ENCODE measurements around the gene CINP. TPM values are rescaled to one million over a fixed set of nuclear protein-coding genes. Genes with fewer than 3 reads are reported as not detected.
"Not testable (repeated sequence)": the region's sequence is repeated elsewhere in the genome, so short reads cannot be mapped to it uniquely, and the experiment has no call there.

CINP gene
- total RNA-seq, 4 donors from 2014 or later: 19.2 to 25.1 (median 21.5) TPM

GRCh38 chr14:102304611-102305506 lies 57.8 kb downstream of the CINP start, which contains the start of gene MOK:
Gene MOK, minus strand, starts transcription at chr14:102305164. Its CDS starts 196 bp downstream, at chr14:102304968.
- peak within 1 kb of the TSS; percentile 83 to 94 (median 86) for H3K4me3 ChIP-seq
- in situ Hi-C loops (cut with MboI; ENCODE audit: low sequenced_read_pairs in 4 of 4): loop anchor here in 1 of 4 donors (25.0 kb wide), 3 partner anchors 168 to 543 kb away; partner anchors contain the start of genes ANKRD9, PPP2R5C and WDR20
- no peaks in the 10 kb centered on the region for H3K27me3 ChIP-seq
- peak within 1 kb of the TSS; percentile 12 to 77 (median 54) for H3K27ac ChIP-seq
- no peaks in the 10 kb centered on the region for H3K36me3 ChIP-seq
- DNase-seq (peak; percentile 88 to 94), ATAC-seq (peak; percentile 99 to 100)
- intact Hi-C loops (cut with DNase I; ENCODE audit: low total_unique reads): no loop called here
- H3K9me3 ChIP-seq: no peaks in the 10 kb centered on the region
- TF ChIP-seq POLR2A (IDR thresholded peaks at IDR 0.05): no peak
- no peak for TF ChIP-seq CTCF (IDR thresholded peaks at IDR 0.05 in 4 of 5, conservative IDR thresholded peaks at IDR 0.05 in 1 of 5)
- peaks cover 5 to 8% of the 10 kb centered on the region in 2 donors for H3K4me1 ChIP-seq

GRCh38 chr14:102303664-102304063 lies 59.0 kb downstream of the CINP start:
- no peaks in the 10 kb centered on the region for H3K36me3 ChIP-seq
- no peaks in the 10 kb centered on the region for H3K9me3 ChIP-seq
- no peaks in the 10 kb centered on the region for H3K27me3 ChIP-seq
- H3K27ac ChIP-seq: no peak overlapping the region
- H3K4me3 ChIP-seq: no peak overlapping the region
- ATAC-seq (no peak), DNase-seq (no peak)
- in situ Hi-C loops (cut with MboI; ENCODE audit: low sequenced_read_pairs in 4 of 4): loop anchor here in 1 of 4 donors (25.0 kb wide), 3 partner anchors 166 to 541 kb away; partner anchors contain the start of genes ANKRD9, PPP2R5C and WDR20
- intact Hi-C loops (cut with DNase I; ENCODE audit: low total_unique reads): no loop called here
- H3K4me1 ChIP-seq: peaks cover 5 to 8% of the 10 kb centered on the region in 2 donors
- TF ChIP-seq CTCF (IDR thresholded peaks at IDR 0.05 in 4 of 5, conservative IDR thresholded peaks at IDR 0.05 in 1 of 5): no peak
- no peak for TF ChIP-seq POLR2A (IDR thresholded peaks at IDR 0.05)

- H3K4me1 ChIP-seq; H3K27ac ChIP-seq; H3K27me3 ChIP-seq; intact Hi-C loops (cut with DNase I; ENCODE audit: low total_unique reads); DNase-seq; H3K9me3 ChIP-seq; H3K4me3 ChIP-seq; H3K36me3 ChIP-seq; in situ Hi-C loops (cut with MboI; ENCODE audit: low sequenced_read_pairs in 4 of 4); ATAC-seq: not testable (repeated sequence)
These were observed 64.2 kb downstream of the CINP start for GRCh38 chr14:102298303-102299070.

Other genes starting within 250 kb of the CINP start
- 10 to 100 TPM; 18.1 to 49.7 (median 21.0) TPM for gene WDR20, start 223.0 kb downstream of the CINP start, total RNA-seq
- gene MOK, start 57.7 kb downstream of the CINP start, total RNA-seq: 1 to 10 TPM; 1.3 to 2.8 (median 2.3) TPM
- 10 to 100 TPM; 10.6 to 16.8 (median 14.0) TPM for gene ZNF839, start 43.1 kb downstream of the CINP start, total RNA-seq
- gene TECPR2, start 51 bp upstream of the CINP start, total RNA-seq: 10 to 100 TPM; 10.0 to 45.0 (median 20.2) TPM
- 100 to 1,000 TPM; 155 to 450 (median 216) TPM for gene ANKRD9, start 146.9 kb upstream of the CINP start, total RNA-seq
- gene RCOR1, start 229.8 kb upstream of the CINP start, total RNA-seq: 10 to 100 TPM; 10.0 to 14.2 (median 12.1) TPM